K562 (cell line): ENCODE data around the gene ACTA2. TPM values are rescaled to one million over a fixed set of nuclear protein-coding genes. Genes with fewer than 3 reads are reported as not detected.

Experiments
- ATAC-seq: fragments of 200-7000 bp; cut with Tn5 transposase; 3 replicates; pipeline ENCODE4 v1.9.1; 2020; ENCODE audit warnings: moderate library complexity
- BruUV-seq: library from RNA; stranded (reverse); fragments of 400-500 nt; replicated peaks from 2 replicates; lab custom pipeline; 2021; lab: Mats Ljungman, UMichigan
- CTCF ChIA-PET: fragments of 300-600 bp; formaldehyde crosslinking; extraction: SDS; loops from one replicate; lab custom pipeline; 2021; ENCODE audit warnings: low intra/inter-chr PET ratio; lab: Yijun Ruan, JAX
- POLR2A ChIA-PET: fragments of 300-600, 350-650 bp; sonication (Branson Sonifier 250); formaldehyde crosslinking; extraction: SDS; loops from one replicate; lab custom pipeline; 2021; ENCODE audit warnings: antibody characterized with exemption, inconsistent platforms; lab: Yijun Ruan, JAX
- DNase-seq, 4 experiments: peaks; one replicate each; pipeline versions ENCODE4 v3.0.0 to v3.0.0-alpha.2; 2011 to 2018; ENCODE audit warnings: low spot score in 3 of 4, mixed read lengths in 3 of 4; ENCODE audit errors: extremely low read depth in 1 of 4
- FAIRE-seq: peaks from 2 replicates; lab custom pipeline; 2011; peaks lifted over from hg19 to GRCh38; lab: Jason Lieb, UNC
- H2AFZ ChIP-seq: 2 replicates; pipeline ENCODE4 v1.6.0; 2011; ENCODE audit warnings: low read depth, low read length, control low read depth, inconsistent platforms
- H3K27ac ChIP-seq: fragments of 200-600 bp; 3 replicates; pipeline ENCODE4 v1.8.0; 2011; ENCODE audit warnings: low read depth, mild to moderate bottlenecking, control low read depth, inconsistent platforms, low read length, moderate library complexity, mixed read lengths; ENCODE audit errors: extremely low read depth
- H3K27me3 ChIP-seq, 2 experiments: fragments of 300-600 bp in 1 of 2; 2 replicates in 1 of 2; 3 replicates in 1 of 2; pipeline versions ENCODE4 v1.6.0 to v1.8.0; 2011; ENCODE audit warnings: inconsistent platforms in 2 of 2, low read length in 2 of 2, mild to moderate bottlenecking in 1 of 2, mixed read lengths in 1 of 2, moderate library complexity in 1 of 2; ENCODE audit not compliant: control insufficient read depth in 2 of 2, insufficient read depth in 2 of 2
- H3K36me3 ChIP-seq: fragments of 300-600 bp; 3 replicates; pipeline ENCODE4 v1.8.0; 2011; ENCODE audit warnings: mild to moderate bottlenecking, low read length, inconsistent platforms; ENCODE audit not compliant: control insufficient read depth, insufficient read depth
- H3K4me1 ChIP-seq, 2 experiments: fragments of 200-600 bp in 1 of 2; replicated peaks in 1 of 2; 2 replicates in 1 of 2; 3 replicates in 1 of 2; pipeline versions ENCODE4 v1.5.1 to v1.8.0; 2011; ENCODE audit warnings: inconsistent platforms in 2 of 2, low read length in 2 of 2, mild to moderate bottlenecking in 1 of 2, mixed read lengths in 1 of 2, moderate library complexity in 1 of 2; ENCODE audit not compliant: control insufficient read depth in 2 of 2, insufficient read depth in 2 of 2
- H3K4me2 ChIP-seq: 2 replicates; pipeline ENCODE4 v1.6.1; 2011; ENCODE audit warnings: low read length, control low read depth, inconsistent platforms, mixed read lengths; ENCODE audit not compliant: insufficient read depth
- H3K4me3 ChIP-seq: fragments of 200-600 bp; sonication (generic), shearing (Covaris generic); 2 replicates; pipeline ENCODE4 v1.5.1; 2016; ENCODE audit warnings: control low read depth, inconsistent platforms
- H3K79me2 ChIP-seq: fragments of 200-600 bp; 3 replicates; pipeline ENCODE4 v1.8.0; 2011; ENCODE audit warnings: low read length, inconsistent platforms; ENCODE audit not compliant: control insufficient read depth, insufficient read depth
- H3K9ac ChIP-seq, 2 experiments: 2 replicates each; pipeline versions ENCODE4 v1.6.0 to v1.6.1; 2011; ENCODE audit warnings: low read depth in 2 of 2, low read length in 2 of 2, control low read depth in 1 of 2, inconsistent platforms in 1 of 2, mild to moderate bottlenecking in 1 of 2, mixed read lengths in 1 of 2; ENCODE audit not compliant: insufficient read depth in 1 of 2
- H3K9me1 ChIP-seq: one replicate; pipeline ENCODE4 v1.6.0; 2011; ENCODE audit warnings: inconsistent platforms, mild to moderate bottlenecking, low read length, moderate library complexity; ENCODE audit not compliant: control insufficient read depth, insufficient read depth
- H3K9me3 ChIP-seq: replicated peaks from 2 replicates; pipeline ENCODE4 v1.5.1; 2011; ENCODE audit warnings: low read depth, low read length, inconsistent platforms; ENCODE audit not compliant: control insufficient read depth, insufficient read depth
- H4K20me1 ChIP-seq: replicated peaks from 2 replicates; pipeline ENCODE4 v1.6.1; 2011; ENCODE audit warnings: low read length, inconsistent platforms, mixed read lengths; ENCODE audit not compliant: control insufficient read depth, insufficient read depth
- E2F5 ChIP-seq: sonication (generic); formaldehyde crosslinking; IDR thresholded peaks from 2 replicates; pipeline ENCODE4 v1.8.0; 2022; ENCODE audit warnings: mild to moderate bottlenecking, missing genetic modification reagents
- HEY1 ChIP-seq: fragments of 250-450 bp; sonication (Bioruptor Pico); IDR thresholded peaks from 2 replicates; pipeline ENCODE4 v1.5.0; 2020; ENCODE audit warnings: mild to moderate bottlenecking, moderate library complexity, borderline replicate concordance
- HMGN3 ChIP-seq: IDR thresholded peaks from 2 replicates; pipeline ENCODE4 v1.6.1; 2011; ENCODE audit warnings: borderline replicate concordance, low read depth, mild to moderate bottlenecking, mixed read lengths, low read length; ENCODE audit not compliant: insufficient read length; ENCODE audit errors: extremely low read depth
- RBM39 ChIP-seq: fragments of 200-400 bp; formaldehyde crosslinking; optimal IDR thresholded peaks from 2 replicates; pipeline ENCODE3; 2018; ENCODE audit warnings: low read depth, low read length
- TAF7 ChIP-seq: fragments of 450-650 bp; IDR thresholded peaks from 2 replicates; pipeline ENCODE4 v1.6.1; 2016; ENCODE audit warnings: missing genetic modification characterization, missing compliant biosample characterization
- ZBTB17 ChIP-seq: fragments of 450-650 bp; formaldehyde crosslinking; IDR thresholded peaks from 2 replicates; pipeline ENCODE4 v1.4.0; 2020; ENCODE audit warnings: mild to moderate bottlenecking
- ZNF140 ChIP-seq: fragments of 250-450 bp; sonication (Bioruptor Pico); IDR thresholded peaks from 2 replicates; pipeline ENCODE4 v1.8.0; 2021; ENCODE audit warnings: moderate library complexity, mild to moderate bottlenecking, inconsistent platforms
- ZNF655 ChIP-seq: fragments of 250-450 bp; sonication (Bioruptor Pico); IDR thresholded peaks from 2 replicates; pipeline ENCODE4 v1.5.0; 2021
- WGBS: fragments of 100-300 bp; shearing (Covaris generic); methylation state at CpG from one replicate; pipeline ENCODE4 v1.1.6; 2016; ENCODE audit warnings: low coverage, mixed read lengths; ENCODE audit not compliant: insufficient coverage; ENCODE audit errors: missing lambda C conversion rate; 5-methylcytosine and 5-hydroxymethylcytosine counted together
- in situ Hi-C: fragments of 300-500 bp; cut with MboI; formaldehyde crosslinking; loops from 4 replicates; pipeline ENCODE4 v1.15.0; 2018; ENCODE audit warnings: inconsistent platforms, mixed read lengths
- intact Hi-C: fragments of 100-400 bp; cut with micrococcal nuclease; formaldehyde crosslinking; loops from 2 replicates; pipeline ENCODE4 v1.14.2; 2022
- polyA plus RNA-seq, 8 experiments: library from polyadenylated mRNA; depleted of rRNA in 4 of 8; stranded (reverse) in 5 of 8; unstranded in 3 of 8; fragments of >200 nt; fragmentation: Nextera tagmentation in 2 of 8; fragmentation: Illumina TruSeq in 1 of 8; extraction: Ambion mirVana in 2 of 8; extraction: Trizol in 1 of 8; gene quantifications; 2 replicates each; pipeline versions ENCODE4 v1.2.1 to v1.2.3, GENCODE V29; 2011 to 2014; ENCODE audit warnings: inconsistent platforms in 1 of 8, missing spikeins in 1 of 8
- total RNA-seq, 7 experiments: library from RNA; depleted of rRNA in 6 of 7; stranded (reverse); fragments of >200 nt in 6 of 7; fragmentation: Illumina TruSeq in 2 of 7; extraction: Trizol in 2 of 7; gene quantifications; 2 replicates each; pipeline versions ENCODE4 v1.2.1 to v1.2.3, GENCODE V29; 2011 to 2021; ENCODE audit warnings: low replicate concordance in 1 of 7

Gene ACTA2
- total and polyA plus RNA-seq, 9 of the 15 experiments (the other 6 are each of a cell fraction or from before 2014, with no cell fraction given), result 0.15 to 1.0 (median 0.38) TPM; not detected in 3

- Histone ChIP-seq H3K4me2 (no peak overlapping the region), H4K20me1 (no peaks in the 10 kb centered on the region), H3K4me1 (peaks cover 0 to 2% of the 10 kb centered on the region in 2 experiments; a peak in 2 of 5 replicates), H3K4me3 (no peak overlapping the region), H3K36me3 (no peaks in the 10 kb centered on the region), H3K27ac (no peak overlapping the region), H3K27me3 (no peaks in the 10 kb centered on the region), H2AFZ (no peak overlapping the region), H3K9me1 (no peaks in the 10 kb centered on the region), H3K79me2 (no peaks in the 10 kb centered on the region), H3K9me3 (no peaks in the 10 kb centered on the region), H3K9ac (no peak overlapping the region)
- FAIRE-seq (no peak), ATAC-seq (no peak), DNase-seq (no peak)
- in situ Hi-C loops, result no loop called here
- POLR2A ChIA-PET, result no interaction called here
- BruUV-seq, result no TSS peak
- TF ChIP-seq HEY1, result no peak
- no peak for TF ChIP-seq TAF7 (tag)
- TF ChIP-seq E2F5 (CRISPR knock-in tag), result no peak
- TF ChIP-seq ZNF655 (CRISPR knock-in tag), result no peak
- TF ChIP-seq HMGN3, result no peak
- TF ChIP-seq ZNF140 (CRISPR knock-in tag), result no peak
- no peak for TF ChIP-seq RBM39
- TF ChIP-seq ZBTB17 (CRISPR knock-in tag), result no peak
- 21% methylated on average over 3 of the region's 4 CpGs for WGBS
- intact Hi-C loops, result loop anchor here (10.0 kb wide), 1 partner anchor 145 kb away; no protein-coding TSS in a partner anchor
- CTCF ChIA-PET, result no interaction called here
Measured at GRCh38 chr10:88980247-88980646, 27.7 kb upstream of the ACTA2 start.
